Smooth muscle cell (in vitro differentiated cells): ENCODE data around the gene ACRBP. TPM values are rescaled to one million over a fixed set of nuclear protein-coding genes. Genes with fewer than 3 reads are reported as not detected.

Experiments used
- DNase-seq: peaks from one replicate; lab custom pipeline; 2025; ENCODE audit not compliant: unreplicated experiment; lab: John Stamatoyannopoulos, UW
- H2AFZ ChIP-seq: fragments of 200-600 bp; sonication (generic); 2 replicates; pipeline ENCODE4 v1.6.0; 2016; ENCODE audit warnings: antibody characterized with exemption, low read depth, mild to moderate bottlenecking
- H3F3A ChIP-seq: fragments of 200-600 bp; sonication (generic); 2 replicates; pipeline ENCODE4 v1.6.0; 2017; ENCODE audit warnings: antibody characterized with exemption, low read depth
- H3K27ac ChIP-seq: fragments of 200-600 bp; sonication (generic); 2 replicates; pipeline ENCODE4 v1.5.1; 2016; ENCODE audit warnings: low read depth, mild to moderate bottlenecking
- H3K27me3 ChIP-seq: fragments of 200-600 bp; sonication (generic); 2 replicates; pipeline ENCODE4 v1.6.1; 2016; ENCODE audit warnings: low read depth, mild to moderate bottlenecking
- H3K36me3 ChIP-seq: fragments of 200-600 bp; sonication (generic); 2 replicates; pipeline ENCODE4 v1.5.1; 2016; ENCODE audit warnings: low read depth
- H3K4me1 ChIP-seq: fragments of 200-600 bp; sonication (generic); 2 replicates; pipeline ENCODE4 v1.5.1; 2016; ENCODE audit warnings: low read depth
- H3K4me2 ChIP-seq: fragments of 200-600 bp; sonication (generic); 2 replicates; pipeline ENCODE4 v1.6.0; 2016; ENCODE audit warnings: mild to moderate bottlenecking
- H3K4me3 ChIP-seq: fragments of 200-600 bp; sonication (generic); 2 replicates; pipeline ENCODE4 v1.5.1; 2016; ENCODE audit warnings: mild to moderate bottlenecking
- H3K79me2 ChIP-seq: fragments of 200-600 bp; sonication (generic); 2 replicates; pipeline ENCODE4 v1.6.0; 2016; ENCODE audit warnings: low read depth, mild to moderate bottlenecking
- H3K9ac ChIP-seq: fragments of 200-600 bp; sonication (generic); 2 replicates; pipeline ENCODE4 v1.6.0; 2016; ENCODE audit warnings: low read depth
- H3K9me3 ChIP-seq: fragments of 200-600 bp; sonication (generic); replicated peaks from 2 replicates; pipeline ENCODE4 v1.5.1; 2016; ENCODE audit warnings: low read depth
- H4K20me1 ChIP-seq: fragments of 200-600 bp; sonication (generic); 2 replicates; pipeline ENCODE4 v1.6.0; 2016; ENCODE audit warnings: low read depth
- WGBS: methylation state at CpG from one replicate; pipeline ENCODE4 v1.1.7; 2016; ENCODE audit warnings: low lambda C conversion rate; 5-methylcytosine and 5-hydroxymethylcytosine counted together
- polyA plus RNA-seq: library from polyadenylated mRNA; unstranded; fragments of >200 nt; fragmentation: Nextera tagmentation; extraction: Ambion mirVana; gene quantifications from 2 replicates; pipeline ENCODE4 v1.2.1, GENCODE V29; 2016
- total RNA-seq: library from RNA; depleted of rRNA; stranded (reverse); fragments of >200 nt; gene quantifications from 2 replicates; pipeline ENCODE4 v1.2.3, GENCODE V29; 2014
- TF ChIP-seq, protein P1 (sequence below): fragments of 200-600 bp; sonication (generic); IDR thresholded peaks from 2 replicates; pipeline ENCODE4 v1.5.1; 2017; ENCODE audit warnings: borderline replicate concordance, mild to moderate bottlenecking, antibody characterized with exemption; ENCODE audit not compliant: insufficient read depth, poor library complexity, severe bottlenecking

The ACRBP gene
- total and polyA plus RNA-seq, 2 experiments from 2014 or later = not detected

- peaks cover 57% of the 10 kb centered on the region for H3K79me2 ChIP-seq
- WGBS = under 1% methylated on average over 56 of the region's 72 CpGs
- peak within 1 kb of the TSS; percentile 90 for H3K9ac ChIP-seq
- no peaks in the 10 kb centered on the region for H3K36me3 ChIP-seq
- peak within 1 kb of the TSS; percentile 63 for H3K4me3 ChIP-seq
- peak within 1 kb of the TSS; percentile 25 for H2AFZ ChIP-seq
- peak within 1 kb of the TSS; percentile 86 for H3K4me2 ChIP-seq
- peak within 1 kb of the TSS; percentile 78 for H3K27ac ChIP-seq
- H3F3A ChIP-seq = peaks cover 12% of the 10 kb centered on the region
- TF ChIP-seq, protein P1, sequence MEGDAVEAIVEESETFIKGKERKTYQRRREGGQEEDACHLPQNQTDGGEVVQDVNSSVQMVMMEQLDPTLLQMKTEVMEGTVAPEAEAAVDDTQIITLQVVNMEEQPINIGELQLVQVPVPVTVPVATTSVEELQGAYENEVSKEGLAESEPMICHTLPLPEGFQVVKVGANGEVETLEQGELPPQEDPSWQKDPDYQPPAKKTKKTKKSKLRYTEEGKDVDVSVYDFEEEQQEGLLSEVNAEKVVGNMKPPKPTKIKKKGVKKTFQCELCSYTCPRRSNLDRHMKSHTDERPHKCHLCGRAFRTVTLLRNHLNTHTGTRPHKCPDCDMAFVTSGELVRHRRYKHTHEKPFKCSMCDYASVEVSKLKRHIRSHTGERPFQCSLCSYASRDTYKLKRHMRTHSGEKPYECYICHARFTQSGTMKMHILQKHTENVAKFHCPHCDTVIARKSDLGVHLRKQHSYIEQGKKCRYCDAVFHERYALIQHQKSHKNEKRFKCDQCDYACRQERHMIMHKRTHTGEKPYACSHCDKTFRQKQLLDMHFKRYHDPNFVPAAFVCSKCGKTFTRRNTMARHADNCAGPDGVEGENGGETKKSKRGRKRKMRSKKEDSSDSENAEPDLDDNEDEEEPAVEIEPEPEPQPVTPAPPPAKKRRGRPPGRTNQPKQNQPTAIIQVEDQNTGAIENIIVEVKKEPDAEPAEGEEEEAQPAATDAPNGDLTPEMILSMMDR = no peak
- H3K4me1 ChIP-seq = peaks cover 20% of the 10 kb centered on the region
- no peaks in the 10 kb centered on the region for H3K27me3 ChIP-seq
- H3K9me3 ChIP-seq = no peaks in the 10 kb centered on the region
- DNase-seq = peak; percentile 79
- peaks cover 21% of the 10 kb centered on the region for H4K20me1 ChIP-seq
These were observed 42.0 kb upstream of the ACRBP start, which contains the start of gene ZNF384 for GRCh38 chr12:6688999-6689882. TSS of gene ZNF384 (minus strand) at chr12:6689375. CDS start at chr12:6679520, 9,855 bp downstream.

GRCh38 chr12:6688543-6688998 lies 41.3 kb upstream of the ACRBP start:
- H3K27me3 ChIP-seq = no peaks in the 10 kb centered on the region
- H3K36me3 ChIP-seq = no peaks in the 10 kb centered on the region
- H3K9me3 ChIP-seq = no peaks in the 10 kb centered on the region
- peak overlapping the region; percentile 63 for H3K4me3 ChIP-seq
- peak overlapping the region; percentile 86 for H3K4me2 ChIP-seq
- no peak for DNase-seq
- peaks cover 12% of the 10 kb centered on the region for H3F3A ChIP-seq
- H3K27ac ChIP-seq = peak overlapping the region; percentile 78
- peak overlapping the region; percentile 10 for H2AFZ ChIP-seq
- WGBS = under 1% methylated on average over 13 of the region's 13 CpGs
- H3K4me1 ChIP-seq = peaks cover 20% of the 10 kb centered on the region
- H4K20me1 ChIP-seq = peaks cover 28% of the 10 kb centered on the region
- H3K79me2 ChIP-seq = peaks cover 63% of the 10 kb centered on the region
- H3K9ac ChIP-seq = peak overlapping the region; percentile 90
- TF ChIP-seq, protein P1 = no peak

DNA sequence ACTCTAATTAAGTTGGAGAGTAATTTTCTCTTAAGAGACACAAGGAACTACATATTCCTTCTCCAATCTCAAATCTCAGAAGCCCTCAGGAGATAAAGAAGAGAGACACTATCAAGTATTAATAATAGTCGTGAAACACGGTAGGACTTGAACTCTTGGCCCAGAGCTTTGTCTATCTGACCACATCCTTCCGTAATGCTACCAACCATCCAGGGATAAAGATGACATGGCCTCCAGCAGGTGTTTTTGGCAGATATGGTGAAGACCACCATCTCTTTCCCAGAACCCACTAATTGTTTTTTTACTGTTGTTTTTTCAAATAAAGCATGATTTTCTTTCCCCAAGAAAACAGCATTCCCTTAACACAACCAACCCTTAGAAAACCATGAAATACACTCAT lies 38.6 kb upstream of the ACRBP start:
- no peaks in the 10 kb centered on the region for H3K27me3 ChIP-seq
- no peaks in the 10 kb centered on the region for H3K36me3 ChIP-seq
- H3K9ac ChIP-seq = no peak overlapping the region
- H3F3A ChIP-seq = peaks cover 3% of the 10 kb centered on the region
- H4K20me1 ChIP-seq = peaks cover 54% of the 10 kb centered on the region
- no peak overlapping the region for H3K27ac ChIP-seq
- no peak overlapping the region for H3K4me2 ChIP-seq
- H3K9me3 ChIP-seq = no peaks in the 10 kb centered on the region
- no peak overlapping the region for H3K4me3 ChIP-seq
- TF ChIP-seq, protein P1 = no peak
- 98% methylated on average over 3 of the region's 3 CpGs for WGBS
- DNase-seq = no peak
- H3K79me2 ChIP-seq = peaks cover 91% of the 10 kb centered on the region
- peaks cover 20% of the 10 kb centered on the region for H3K4me1 ChIP-seq
- no peak overlapping the region for H2AFZ ChIP-seq
